Measurements from ENCODE around the gene TMEM116.

The TMEM116 gene

GRCh38 chr12:111976291-111976690, 36.7 kb downstream of the TMEM116 start (continued):
- TF ChIP-seq ZNF621 (tag by site-specific recombination; IDR thresholded peaks at IDR 0.05) (peak; percentile 92; the same call in 1 of the 2 replicates), ZNF76 (tag by site-specific recombination; IDR thresholded peaks at IDR 0.05; ENCODE audit: borderline replicate concordance, low read depth) (no peak), ZNF23 (tag by site-specific recombination; IDR thresholded peaks at IDR 0.05; ENCODE audit: borderline replicate concordance) (no peak), ZNF184 (tag by site-specific recombination; IDR thresholded peaks at IDR 0.05) (no peak), ZNF626 (tag by site-specific recombination; IDR thresholded peaks at IDR 0.05) (no peak), ZNF114 (tag by site-specific recombination; IDR thresholded peaks at IDR 0.05) (no peak), ZNF169 (tag by site-specific recombination; IDR thresholded peaks at IDR 0.05) (no peak), ZNF580 (tag by site-specific recombination; IDR thresholded peaks at IDR 0.05) (0 out of 2 replicates have a peak, but pooled peaks have one; percentile 13), ATF2 (tag by site-specific recombination; IDR thresholded peaks at IDR 0.05; ENCODE audit: low read depth) (peak; percentile 33; the same call in 1 of the 2 replicates), ZNF121 (tag by site-specific recombination; IDR thresholded peaks at IDR 0.05) (no peak), ZBTB48 (tag by site-specific recombination; IDR thresholded peaks at IDR 0.05) (no peak), GLIS1 (tag by site-specific recombination; IDR thresholded peaks at IDR 0.05) (no peak), ZNF423 (tag by site-specific recombination; IDR thresholded peaks at IDR 0.05) (no peak), ZBTB11 (tag by site-specific recombination; conservative IDR thresholded peaks at IDR 0.05; ENCODE audit: low read depth) (no peak), ZNF214 (tag by site-specific recombination; IDR thresholded peaks at IDR 0.05; ENCODE audit: borderline replicate concordance) (no peak), ZNF658 (tag by site-specific recombination; IDR thresholded peaks at IDR 0.05) (no peak), CTCF (tag by site-specific recombination; IDR thresholded peaks at IDR 0.05) (no peak), ZNF366 (tag by site-specific recombination; conservative IDR thresholded peaks at IDR 0.05) (no peak; the same call in 1 of the 2 replicates), ZNF701 (tag by site-specific recombination; IDR thresholded peaks at IDR 0.05) (no peak), ZEB2 (tag by site-specific recombination; IDR thresholded peaks at IDR 0.05) (no peak), REST (tag by site-specific recombination; IDR thresholded peaks at IDR 0.05) (no peak), ZBTB20 (tag by site-specific recombination; IDR thresholded peaks at IDR 0.05) (no peak), ZNF707 (tag by site-specific recombination; IDR thresholded peaks at IDR 0.05) (no peak), ZNF571 (tag by site-specific recombination; IDR thresholded peaks at IDR 0.05) (no peak), ZNF521 (tag by site-specific recombination; IDR thresholded peaks at IDR 0.05) (no peak), ZSCAN30 (tag by site-specific recombination; IDR thresholded peaks at IDR 0.05) (no peak), ZNF202 (tag by site-specific recombination; IDR thresholded peaks at IDR 0.05; ENCODE audit: borderline replicate concordance) (no peak), GLI2 (tag by site-specific recombination; IDR thresholded peaks at IDR 0.05; ENCODE audit: borderline replicate concordance, low read depth) (no peak)
- TF ChIP-seq, protein P1, sequence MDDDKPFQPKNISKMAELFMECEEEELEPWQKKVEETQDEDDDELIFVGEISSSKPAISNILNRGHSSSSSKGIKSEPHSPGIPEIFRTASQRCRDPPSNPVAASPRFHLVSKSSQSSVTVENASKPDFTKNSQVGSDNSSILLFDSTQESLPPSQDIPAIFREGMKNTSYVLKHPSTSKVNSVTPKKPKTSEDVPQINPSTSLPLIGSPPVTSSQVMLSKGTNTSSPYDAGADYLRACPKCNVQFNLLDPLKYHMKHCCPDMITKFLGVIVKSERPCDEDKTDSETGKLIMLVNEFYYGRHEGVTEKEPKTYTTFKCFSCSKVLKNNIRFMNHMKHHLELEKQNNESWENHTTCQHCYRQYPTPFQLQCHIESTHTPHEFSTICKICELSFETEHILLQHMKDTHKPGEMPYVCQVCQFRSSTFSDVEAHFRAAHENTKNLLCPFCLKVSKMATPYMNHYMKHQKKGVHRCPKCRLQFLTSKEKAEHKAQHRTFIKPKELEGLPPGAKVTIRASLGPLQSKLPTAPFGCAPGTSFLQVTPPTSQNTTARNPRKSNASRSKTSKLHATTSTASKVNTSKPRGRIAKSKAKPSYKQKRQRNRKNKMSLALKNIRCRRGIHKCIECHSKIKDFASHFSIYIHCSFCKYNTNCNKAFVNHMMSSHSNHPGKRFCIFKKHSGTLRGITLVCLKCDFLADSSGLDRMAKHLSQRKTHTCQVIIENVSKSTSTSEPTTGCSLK (tag by site-specific recombination; IDR thresholded peaks at IDR 0.05): no peak

Measured in HEK293 (cell line).